Frontal cortex (tissue), 4 donors: ENCODE results near the gene ZBTB9. TPM values are rescaled to one million over a fixed set of nuclear protein-coding genes. Genes with fewer than 3 reads are reported as not detected.
A peak's percentile ranks its signal among the peaks of the same experiment; 100 is the strongest.

Source experiments
- DNase-seq, 2 donors: peaks; one replicate each; pipeline ENCODE4 v3.0.0; 2012; ENCODE audit warnings: low spot score in 2 of 2
- FAIRE-seq: peaks from 2 replicates; lab custom pipeline; 2012; peaks lifted over from hg19 to GRCh38; lab: Jason Lieb, UNC
- total RNA-seq: library from RNA; depleted of rRNA; stranded (reverse); fragments of >200 nt; gene quantifications from one replicate; pipeline ENCODE4 v1.2.3, GENCODE V29; 2014
- donor health status: control.
- donor health status: control.
- donor health status: control.

Gene ZBTB9
- total RNA-seq, 1 donor from 2014 or later = 9.0 TPM

DNA sequence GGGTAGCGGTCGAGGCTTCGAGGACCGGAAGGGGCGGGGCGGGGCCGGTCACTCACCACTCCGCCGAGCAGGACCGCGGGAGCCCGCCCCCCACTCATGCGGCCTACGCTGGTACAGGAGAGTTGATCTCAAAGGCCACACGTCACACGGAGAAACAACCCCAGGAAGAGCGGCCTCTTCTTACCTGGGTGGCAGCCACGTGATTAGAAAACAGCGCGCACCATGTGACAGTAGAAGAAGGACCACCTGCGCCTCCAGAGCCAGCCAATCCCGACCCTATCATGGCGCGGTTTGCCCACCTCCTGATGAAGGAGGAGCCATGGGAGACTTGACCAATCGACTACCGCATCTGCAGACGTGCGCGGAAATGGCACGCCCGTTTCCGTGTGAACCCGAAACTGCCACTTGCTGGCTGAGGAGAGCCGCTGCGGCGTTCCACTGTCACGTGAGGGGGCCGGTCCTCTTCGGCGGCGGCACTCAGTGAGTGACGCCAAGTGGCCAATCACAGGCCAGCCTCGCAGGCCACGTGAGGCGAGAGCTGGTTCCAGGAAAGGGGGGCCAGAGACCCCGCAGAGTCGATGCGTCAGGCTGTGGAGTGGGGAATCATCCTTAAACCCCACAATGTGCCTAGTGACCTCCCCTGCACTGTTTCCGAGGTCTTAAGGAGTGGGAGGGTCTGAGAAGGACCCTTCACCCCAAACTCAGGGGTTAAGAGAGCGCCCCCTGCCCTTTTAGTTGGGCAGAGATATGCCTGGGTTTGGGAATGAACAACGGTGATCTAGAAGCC, 36.3 kb upstream of the ZBTB9 start, which contains the start of gene CUTA:
CUTA (minus strand) TSS at position 205 of the 787 bp plus-strand sequence; CDS start at position 98, 107 bp downstream.
- peak; percentile 93 for FAIRE-seq
- DNase-seq = peak; percentile 97

DNA sequence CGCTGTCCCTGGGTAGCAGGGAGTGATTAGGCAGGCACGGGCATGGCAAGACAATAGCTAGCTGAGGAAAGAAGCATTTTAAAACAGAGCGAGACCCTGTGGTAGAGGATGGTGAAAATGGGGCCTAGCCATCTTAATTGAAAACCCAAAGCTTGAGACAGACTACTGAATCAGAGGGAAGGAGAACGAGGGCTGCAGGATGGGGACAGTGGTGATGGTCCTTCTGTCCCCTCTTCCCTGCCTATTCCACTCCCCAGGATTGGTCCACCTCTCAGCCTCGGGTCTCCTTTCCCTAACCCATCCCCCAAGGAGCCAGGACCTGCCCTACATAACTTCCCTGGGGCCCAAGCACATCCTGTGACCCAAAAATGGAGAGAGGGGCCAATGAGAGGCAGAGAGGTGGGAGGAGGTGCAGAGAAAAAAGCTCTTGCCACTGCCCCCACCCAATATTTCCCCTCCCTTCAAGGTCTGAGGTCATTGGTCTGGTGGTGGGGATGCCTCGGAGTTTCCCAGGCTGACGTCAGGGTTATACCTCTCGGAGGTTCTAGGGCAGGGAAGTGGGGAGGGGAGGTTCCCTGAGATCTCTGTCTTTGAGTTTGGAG, 35.6 kb upstream of the ZBTB9 start:
- DNase-seq = no peak
- FAIRE-seq = no peak

DNA sequence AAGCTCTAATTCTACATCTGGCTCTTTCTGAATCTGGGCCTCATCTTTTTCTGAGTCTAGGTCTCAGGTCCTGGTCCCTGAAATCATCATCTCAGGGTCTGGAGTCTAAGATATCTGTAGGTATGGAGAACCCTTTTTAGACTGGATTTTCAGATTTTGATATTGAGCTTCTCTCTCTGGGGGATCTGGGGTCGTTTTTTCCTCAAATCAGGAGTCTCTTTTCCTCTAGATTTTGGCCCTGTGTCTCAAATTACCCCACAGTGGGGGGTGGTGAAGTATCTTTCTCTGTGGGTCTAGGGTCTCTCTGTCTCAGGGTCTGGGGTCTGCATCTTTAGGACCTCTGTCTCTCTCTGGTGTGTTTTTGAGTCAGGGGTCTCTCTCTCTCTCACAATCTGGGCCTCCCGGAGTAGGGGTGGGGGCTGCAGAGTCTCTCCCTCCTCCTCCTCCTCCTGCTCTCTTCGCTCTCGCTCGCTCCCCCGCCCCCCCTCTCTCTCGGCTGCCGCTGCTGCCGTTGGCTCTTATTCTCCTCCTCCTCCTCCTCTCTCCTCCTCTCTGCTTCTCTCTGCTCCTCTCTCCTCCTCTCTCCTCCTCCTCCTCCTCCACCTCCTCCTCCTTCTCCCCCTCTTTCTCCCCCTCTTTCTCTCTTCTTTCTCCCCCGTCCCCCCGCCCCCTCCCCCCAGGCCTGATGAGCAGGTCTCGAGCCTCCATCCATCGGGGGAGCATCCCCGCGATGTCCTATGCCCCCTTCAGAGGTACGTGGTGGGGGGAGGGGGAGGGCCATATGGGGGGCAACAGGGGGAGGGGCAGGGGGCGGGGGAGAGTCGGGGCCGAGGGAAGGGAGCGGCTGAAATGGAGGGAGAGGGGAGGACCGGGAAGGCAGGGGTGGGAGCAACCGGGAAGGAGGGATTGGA, 34.5 kb upstream of the ZBTB9 start, which contains the start of gene SYNGAP1:
SYNGAP1 (plus strand) TSS at position 486 of the 911 bp plus-strand sequence; CDS start at position 686, 200 bp downstream.
- no peak for DNase-seq
- FAIRE-seq = no peak

DNA sequence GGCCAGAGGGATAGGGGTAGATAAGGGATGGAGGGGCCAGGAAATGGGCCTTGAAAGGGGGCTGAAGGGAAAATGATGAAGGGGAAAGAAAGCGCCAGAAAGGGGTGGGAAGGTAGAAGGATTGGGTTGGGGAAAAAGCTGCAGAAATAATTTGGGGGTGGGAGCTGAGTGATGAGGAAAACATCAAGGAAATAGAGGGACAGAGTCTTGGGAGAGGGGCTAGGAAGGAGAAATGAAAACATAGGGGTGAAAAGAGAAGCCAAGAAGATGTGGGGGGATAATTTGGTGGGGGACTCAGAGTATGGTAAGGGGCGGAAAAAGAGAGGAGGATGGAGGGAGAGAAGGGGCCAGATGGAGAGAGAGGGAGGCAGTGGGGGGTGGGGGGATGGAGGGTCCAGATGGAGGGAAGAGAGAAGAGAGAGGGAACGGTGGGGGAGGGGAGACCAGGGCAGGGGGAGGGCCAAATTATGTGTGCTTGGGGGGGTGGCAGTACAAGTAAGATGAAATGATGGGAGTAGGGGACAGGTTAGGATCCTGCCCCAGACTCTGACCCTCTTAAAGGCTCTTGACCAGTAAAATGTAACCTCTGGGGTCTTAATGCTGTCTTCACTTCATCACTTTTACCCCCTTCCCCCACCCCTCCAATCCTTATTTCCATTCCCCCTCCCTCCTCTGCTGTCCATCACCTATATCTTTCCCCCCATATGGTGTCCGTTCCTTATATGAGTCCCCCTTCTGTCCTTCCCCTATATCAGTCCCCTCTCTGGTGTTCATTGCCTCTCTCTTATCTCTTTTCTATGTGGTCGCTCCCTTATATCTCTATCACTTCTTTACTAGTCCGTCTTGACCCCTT, 33.7 kb upstream of the ZBTB9 start:
- no peak for DNase-seq
- FAIRE-seq = no peak

DNA sequence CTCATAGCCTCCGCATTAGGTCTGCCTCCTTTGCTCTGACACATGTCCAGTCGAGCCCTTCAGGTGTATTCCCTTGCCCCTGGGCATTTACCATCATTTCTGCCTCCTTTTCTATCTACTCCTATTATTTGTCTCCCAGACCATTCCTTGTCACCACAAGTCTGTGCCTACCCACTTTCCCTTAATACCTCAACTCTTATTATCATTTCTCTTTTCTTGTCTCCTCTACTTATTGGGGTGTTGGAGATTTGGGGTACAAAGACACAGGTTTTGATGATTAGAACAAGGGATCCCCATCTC, 33.1 kb upstream of the ZBTB9 start:
- no peak for DNase-seq
- FAIRE-seq = no peak

DNA sequence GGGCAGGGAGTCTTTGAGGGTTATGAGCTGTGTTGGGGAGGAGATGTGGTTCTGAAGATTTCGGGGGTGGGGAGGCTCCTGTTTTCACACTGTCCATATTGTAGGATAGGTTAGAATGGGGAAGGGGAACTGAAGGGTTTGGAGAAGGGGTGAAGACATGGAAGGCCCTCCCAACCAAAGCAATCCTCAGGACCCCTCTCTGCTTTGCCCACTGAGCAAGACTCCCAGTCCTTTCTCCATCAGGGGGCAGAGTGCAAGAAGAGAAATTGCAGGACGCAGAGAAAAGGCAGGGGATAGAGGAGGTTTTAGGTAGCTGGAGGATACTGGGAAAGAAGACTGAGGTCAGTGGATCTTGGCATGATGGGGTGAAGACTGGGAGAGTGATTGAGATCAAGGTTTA, 30.6 kb upstream of the ZBTB9 start:
- FAIRE-seq = no peak
- no peak for DNase-seq

DNA sequence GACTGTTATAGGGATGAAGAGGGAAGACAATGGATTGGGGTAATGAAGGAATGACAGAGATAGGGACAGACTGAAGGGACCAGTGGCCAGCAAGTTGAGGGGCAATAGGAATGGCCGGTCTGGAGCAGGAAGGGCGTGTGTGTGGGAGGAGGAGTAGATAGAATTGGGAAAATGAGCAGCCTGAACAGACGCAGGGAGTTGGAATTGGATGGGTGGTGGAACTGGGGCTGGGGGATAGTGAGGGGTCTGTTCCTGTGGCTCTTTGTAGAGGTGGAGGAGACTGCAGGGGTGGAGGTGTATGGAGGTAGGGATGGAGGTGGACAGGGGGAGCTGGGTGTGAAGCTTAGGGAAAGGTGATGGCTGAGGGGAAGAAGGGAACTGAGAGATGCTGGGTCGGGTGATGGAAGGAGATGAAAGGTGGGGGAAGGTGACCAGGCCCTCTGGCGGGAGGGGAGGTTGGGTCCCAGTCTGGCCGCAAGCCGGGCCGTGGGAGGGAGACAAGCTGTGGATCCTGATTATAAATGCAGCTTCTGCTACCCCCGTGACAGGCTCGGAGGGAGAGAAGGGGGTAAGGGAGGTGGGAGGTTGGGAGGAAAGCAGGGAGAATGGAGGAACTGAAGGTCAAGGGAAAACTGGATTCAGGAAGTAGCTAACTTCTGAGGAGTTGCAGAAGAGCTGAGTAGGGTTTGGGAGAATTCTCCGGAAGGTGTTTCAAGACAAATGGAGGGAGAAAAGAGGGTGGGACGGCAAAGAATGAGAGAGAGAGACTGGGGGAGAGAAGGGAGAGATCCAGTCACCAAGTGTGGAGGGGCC, 29.3 kb upstream of the ZBTB9 start:
- DNase-seq = no peak
- no peak for FAIRE-seq

DNA sequence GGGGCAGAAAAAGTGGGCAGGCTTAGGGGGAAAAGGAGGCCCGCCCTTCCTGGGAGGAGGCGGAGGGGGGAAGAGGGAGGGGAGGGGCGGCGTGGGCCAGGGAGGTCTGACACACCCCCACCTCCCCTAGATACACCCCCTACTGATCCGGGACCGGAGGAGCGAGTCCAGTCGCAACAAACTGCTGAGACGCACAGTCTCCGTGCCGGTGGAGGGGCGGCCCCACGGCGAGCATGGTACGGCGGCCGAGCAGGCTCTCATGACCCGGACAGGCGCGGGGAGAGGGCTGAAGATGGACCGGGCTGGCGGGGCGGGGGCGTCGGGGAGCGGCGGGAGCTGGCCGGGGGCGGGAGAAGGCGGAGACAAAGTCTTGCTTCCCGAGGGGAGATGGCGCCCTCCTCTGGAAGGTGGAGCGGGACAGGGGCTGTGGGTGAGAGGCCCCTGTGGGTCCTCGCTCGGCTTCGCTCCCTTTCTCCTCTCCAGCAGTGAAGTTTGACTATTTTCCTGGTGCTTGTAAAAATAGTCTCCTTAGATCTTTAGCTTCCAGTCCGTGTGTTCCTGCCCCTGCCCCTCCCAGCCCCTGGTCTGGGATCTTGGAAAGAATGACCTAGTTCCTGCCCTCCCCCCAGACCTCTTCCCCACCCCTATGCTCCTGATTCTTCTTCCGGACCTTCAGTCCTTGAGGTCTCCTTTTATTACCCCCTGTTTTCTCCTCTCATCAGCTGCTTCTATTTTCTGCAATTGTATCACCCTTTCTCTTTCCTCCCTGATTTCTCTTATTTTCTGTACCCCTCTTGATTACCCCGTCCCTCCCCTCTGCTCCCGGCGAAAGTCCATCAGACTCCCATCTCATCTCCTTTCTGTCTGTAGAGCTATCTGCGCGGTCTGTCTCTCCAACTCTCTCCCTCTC, 28.5 kb upstream of the ZBTB9 start:
- FAIRE-seq = no peak

DNA sequence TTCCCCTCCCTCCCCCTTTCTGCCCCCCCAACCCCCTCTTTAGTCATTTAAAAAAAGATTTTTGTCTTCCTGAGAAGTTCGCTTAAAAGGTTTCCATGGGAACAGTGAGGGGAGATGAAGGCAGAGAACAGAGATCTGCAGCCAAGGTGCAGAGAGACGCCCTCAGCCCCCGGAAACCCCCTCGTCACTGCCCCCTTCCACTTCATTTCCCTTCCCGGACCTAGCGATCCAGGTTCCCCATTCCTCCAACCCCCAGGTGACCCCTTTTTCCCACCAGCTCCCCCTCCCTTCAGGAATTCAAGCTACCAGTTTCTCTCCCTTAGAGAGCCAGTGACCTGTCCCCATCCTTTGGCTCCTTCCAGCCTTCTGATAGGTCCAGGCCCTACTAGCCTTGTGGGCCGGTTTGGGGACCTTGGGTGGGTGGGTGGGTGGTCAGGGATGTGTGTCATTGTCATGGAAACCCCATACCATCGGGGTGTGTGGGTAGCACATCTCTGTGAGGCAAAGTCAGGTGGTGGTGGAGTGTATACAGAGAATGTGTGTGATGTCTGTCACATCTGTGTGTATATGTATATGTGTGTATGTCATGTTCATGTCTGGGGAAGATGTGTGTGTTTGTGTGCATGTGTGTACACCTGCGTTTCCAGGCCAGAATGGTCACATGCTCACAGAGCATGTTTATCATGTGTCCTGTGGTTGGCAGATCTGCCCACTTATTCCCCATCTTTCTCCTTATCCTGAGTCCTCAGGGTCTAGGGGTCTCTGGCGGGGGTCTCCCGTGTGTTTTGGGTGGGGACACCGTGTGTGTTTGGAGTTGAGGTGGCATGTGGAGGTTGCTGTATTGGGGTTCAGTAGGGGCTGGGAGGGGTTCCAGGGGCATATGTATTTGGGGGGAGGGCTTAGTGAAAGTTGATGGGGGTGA, 27.5 kb upstream of the ZBTB9 start:
- no peak for DNase-seq
- no peak for FAIRE-seq

More for the DNA sequence above, 28.5 kb upstream of the ZBTB9 start:
- peak; percentile 85 to 92 for DNase-seq

DNA sequence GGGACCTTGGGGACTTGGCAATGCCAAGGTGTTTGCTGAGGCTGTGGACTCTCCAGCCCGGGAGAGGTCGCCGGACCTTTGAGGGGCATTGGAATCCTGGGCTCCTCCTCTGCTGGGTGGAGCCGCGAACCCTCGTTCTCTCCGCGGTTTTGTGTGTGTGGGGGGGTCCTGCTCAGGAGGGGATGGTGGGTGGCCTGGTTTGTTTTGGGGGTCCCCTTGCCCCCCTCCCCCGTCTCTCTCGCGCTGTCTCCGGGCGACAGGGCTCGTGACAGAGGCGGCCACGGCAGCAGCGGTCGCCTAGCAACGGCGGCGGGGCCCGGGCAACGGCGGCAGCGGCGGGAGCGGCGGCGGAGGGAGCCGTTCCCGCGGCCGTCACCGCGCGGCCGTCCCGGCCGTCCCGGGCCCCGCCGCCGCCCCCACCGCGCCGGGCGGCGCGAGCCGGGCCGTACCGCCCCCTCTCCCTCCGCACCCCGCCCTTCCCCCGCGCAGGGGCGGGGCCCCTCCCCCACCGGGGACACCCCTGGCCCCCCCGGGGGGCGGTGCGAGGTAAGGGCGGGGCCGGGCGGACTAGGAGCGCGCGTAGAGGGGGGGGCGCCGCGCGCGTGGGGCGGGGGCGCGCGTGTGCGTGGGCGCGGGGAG, 26.7 kb upstream of the ZBTB9 start:
- DNase-seq (peak; percentile 79 to 90), FAIRE-seq (no peak)

DNA sequence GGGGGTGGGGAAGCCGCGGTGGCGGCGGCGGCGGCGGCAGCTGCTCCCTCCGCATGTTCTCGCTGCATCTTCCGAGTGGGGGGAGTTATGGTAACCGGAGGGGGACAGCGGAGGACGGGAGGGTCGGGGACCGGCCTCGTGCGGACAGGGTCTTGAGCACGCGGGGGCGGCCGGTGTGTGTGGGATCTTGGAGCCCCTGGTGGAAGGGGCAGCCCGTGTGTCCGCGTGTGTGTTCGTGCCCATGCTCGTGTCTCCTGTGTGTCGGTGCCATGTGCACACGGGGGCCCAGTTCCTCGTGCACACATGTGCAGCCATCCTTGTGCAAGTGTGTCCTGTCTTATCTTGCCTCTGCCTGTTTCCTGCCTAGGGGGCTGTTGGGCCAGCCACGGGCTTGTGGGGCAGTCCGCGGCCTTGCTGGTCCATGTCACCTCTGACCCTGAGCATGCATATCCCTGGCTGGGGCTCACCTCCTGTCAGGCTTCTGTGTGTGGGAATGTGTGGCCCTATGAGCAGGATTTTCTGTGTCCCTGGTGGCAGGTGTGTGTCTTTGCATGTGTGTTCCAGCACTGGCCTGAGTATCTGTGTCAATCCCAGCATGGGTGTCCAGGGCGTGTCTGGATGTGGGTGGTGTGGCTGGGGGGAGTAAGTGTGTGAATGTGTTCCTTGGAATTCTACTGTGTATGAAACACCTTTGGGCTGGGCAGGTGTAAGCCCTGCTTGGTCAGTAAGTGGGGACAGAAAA, 26.0 kb upstream of the ZBTB9 start:
- no peak for FAIRE-seq

DNA sequence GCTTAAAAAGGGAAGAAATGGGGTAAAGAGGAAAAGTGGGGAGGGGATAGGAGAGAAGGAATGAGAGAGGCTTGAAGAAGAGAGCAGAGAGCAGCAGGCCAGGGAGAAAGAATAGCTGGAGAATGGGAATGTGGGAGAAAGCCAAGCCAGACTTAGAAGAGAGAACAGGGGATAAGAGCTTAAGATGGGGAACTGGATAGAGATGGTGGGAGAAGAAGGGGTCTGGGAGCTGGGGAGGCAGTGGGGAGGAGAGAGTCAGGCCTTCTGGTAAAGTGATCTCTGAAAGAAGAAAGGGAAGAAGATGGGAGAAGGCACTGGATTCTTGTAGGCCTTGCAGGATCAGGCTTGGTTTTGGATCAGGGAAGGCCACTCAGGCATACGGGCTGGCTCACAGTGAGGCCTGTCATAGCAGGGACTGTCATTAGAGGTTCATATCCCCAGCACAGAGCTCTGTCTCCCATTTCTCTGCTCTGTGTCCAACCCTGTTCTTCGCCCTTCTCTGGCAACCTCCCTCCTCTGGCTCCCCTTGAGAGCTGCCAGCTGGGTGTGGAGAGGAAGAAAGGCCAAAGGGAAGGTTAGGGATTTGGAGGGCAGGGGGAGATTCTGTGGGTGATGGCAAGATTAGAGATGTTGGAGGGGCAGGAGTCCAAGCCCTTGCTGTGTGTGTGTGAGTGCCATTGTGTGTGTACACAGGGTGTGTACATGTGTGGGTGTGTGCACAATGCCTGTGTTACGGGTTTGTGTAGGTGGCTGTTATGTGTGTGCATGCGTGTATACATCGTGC, 25.2 kb upstream of the ZBTB9 start:
- DNase-seq (no peak), FAIRE-seq (no peak)

More for the DNA sequence above, 26.0 kb upstream of the ZBTB9 start:
- DNase-seq = no peak

DNA sequence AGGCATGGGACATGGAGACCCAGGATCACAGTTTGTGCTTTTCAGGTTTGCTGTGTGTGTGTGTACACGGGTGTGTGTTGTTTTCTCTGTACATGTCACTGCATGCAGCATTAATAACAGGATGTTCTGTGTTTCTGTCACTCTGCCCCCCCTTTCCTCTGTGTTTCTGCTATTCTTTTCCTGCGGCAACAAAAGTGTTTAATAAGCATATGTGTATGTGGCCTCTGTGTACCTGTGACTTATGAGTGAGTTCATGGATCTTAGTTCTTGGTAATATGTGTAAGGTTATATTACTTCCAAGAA, 24.7 kb upstream of the ZBTB9 start:
- FAIRE-seq (no peak), DNase-seq (no peak)

DNA sequence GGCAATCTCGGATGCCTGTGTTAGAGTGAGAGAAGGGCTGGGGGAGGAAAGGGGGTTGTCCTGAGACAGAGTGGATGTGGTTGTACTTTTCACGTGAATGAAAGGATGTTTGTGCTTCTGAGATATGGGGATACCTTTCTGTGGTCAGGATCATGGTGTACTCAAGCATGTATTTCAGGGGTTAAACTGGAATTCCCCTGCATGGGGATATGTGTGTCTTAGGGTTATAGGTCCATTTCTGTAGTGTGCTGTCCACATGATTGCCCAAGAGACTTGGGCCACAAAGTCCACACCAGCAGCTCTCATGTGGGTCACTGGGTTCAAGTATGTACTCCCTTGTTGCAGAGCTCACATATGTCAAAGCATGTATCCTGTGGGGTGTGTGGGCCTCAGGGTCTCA, 24.0 kb upstream of the ZBTB9 start:
- FAIRE-seq (no peak), DNase-seq (no peak)
